Measurements from ENCODE around the gene OSM.

- TF ChIP-seq LEF1 (IDR thresholded peaks at IDR 0.05; ENCODE audit: borderline replicate concordance) = no peak
- TF ChIP-seq BHLHE40 (IDR thresholded peaks at IDR 0.05; ENCODE audit: borderline replicate concordance) = no peak
- TF ChIP-seq FOXA1 (IDR thresholded peaks at IDR 0.05) = no peak
- no peak for TF ChIP-seq NFRKB (IDR thresholded peaks at IDR 0.05)
- no peak for TF ChIP-seq FOXK2 (IDR thresholded peaks at IDR 0.05)
- no peak for TF ChIP-seq ARNT (IDR thresholded peaks at IDR 0.05)
- no peak for TF ChIP-seq SP1 (IDR thresholded peaks at IDR 0.05)
- no peak for TF ChIP-seq SUZ12 (IDR thresholded peaks at IDR 0.05)
- no peak for TF ChIP-seq L3MBTL2 (conservative IDR thresholded peaks at IDR 0.05)
- no peak for TF ChIP-seq FOXM1 (IDR thresholded peaks at IDR 0.05; ENCODE audit: borderline replicate concordance)
Measured at GRCh38 chr22:30260682-30261081, 6.0 kb downstream of the OSM start.

All from HEK293T (cell line).